Endothelial cell of umbilical vein (primary cell): ENCODE data around the gene LAMC1. TPM values are rescaled to one million over a fixed set of nuclear protein-coding genes. Genes with fewer than 3 reads are reported as not detected.

Experiments used
- BruUV-seq: library from RNA; stranded (reverse); fragments of 400-500 nt; replicated peaks from 2 replicates; lab custom pipeline; 2021; lab: Mats Ljungman, UMichigan
- CTCF ChIA-PET: fragments of 300-600, 350-600 bp; sonication (Branson Sonifier 250); formaldehyde crosslinking; loops from one replicate; lab custom pipeline; 2021; ENCODE audit warnings: antibody characterized with exemption, inconsistent platforms; lab: Charles Lee
- POLR2A ChIA-PET: fragments of 300-600, 350-600 bp; sonication (Branson Sonifier 250); formaldehyde crosslinking; loops from one replicate; lab custom pipeline; 2021; ENCODE audit warnings: antibody characterized with exemption, inconsistent platforms; lab: Charles Lee
- DNase-seq: peaks from one replicate; pipeline ENCODE4 v3.0.0-alpha.2; 2011; ENCODE audit warnings: low read depth, low spot score
- FAIRE-seq: peaks from 2 replicates; lab custom pipeline; 2011; peaks lifted over from hg19 to GRCh38; lab: Jason Lieb, UNC
- H2AFZ ChIP-seq: 2 replicates; pipeline ENCODE4 v1.6.0; 2012; ENCODE audit warnings: low read depth, low read length, control low read depth, inconsistent platforms
- H3K27ac ChIP-seq: 2 replicates; pipeline ENCODE4 v1.5.1; 2011; ENCODE audit warnings: low read depth, mild to moderate bottlenecking, control low read depth, low read length, moderate library complexity; ENCODE audit not compliant: insufficient read depth
- H3K27me3 ChIP-seq, 2 experiments: 2 replicates each; pipeline versions ENCODE4 v1.6.0 to v1.6.1; 2011; ENCODE audit warnings: low read length in 2 of 2, mixed read lengths in 1 of 2; ENCODE audit not compliant: control insufficient read depth in 2 of 2, insufficient read depth in 2 of 2
- H3K36me3 ChIP-seq, 2 experiments: 2 replicates in 1 of 2; 3 replicates in 1 of 2; pipeline ENCODE4 v1.5.1; 2011; ENCODE audit warnings: low read length in 2 of 2, mild to moderate bottlenecking in 1 of 2, moderate library complexity in 1 of 2; ENCODE audit not compliant: control insufficient read depth in 2 of 2, insufficient read depth in 2 of 2; ENCODE audit errors: extremely low read depth in 1 of 2
- H3K4me1 ChIP-seq: 3 replicates; pipeline ENCODE4 v1.5.1; 2011; ENCODE audit warnings: mild to moderate bottlenecking, low read length; ENCODE audit not compliant: control insufficient read depth, insufficient read depth; ENCODE audit errors: extremely low read depth
- H3K4me2 ChIP-seq: 2 replicates; pipeline ENCODE4 v1.6.1; 2011; ENCODE audit warnings: low read length, control low read depth, mixed read lengths; ENCODE audit not compliant: insufficient read depth
- H3K4me3 ChIP-seq, 3 experiments: fragments of 200-600 bp in 1 of 3; sonication (generic), shearing (Covaris generic) in 1 of 3; replicated peaks in 1 of 3; 2 replicates each; pipeline ENCODE4 v1.5.1; 2011 to 2016; ENCODE audit warnings: control low read depth in 3 of 3, low read length in 3 of 3, mild to moderate bottlenecking in 2 of 3, inconsistent platforms in 1 of 3, low read depth in 1 of 3, moderate library complexity in 1 of 3; ENCODE audit not compliant: insufficient read depth in 1 of 3
- H3K79me2 ChIP-seq: 2 replicates; pipeline ENCODE4 v1.6.0; 2012; ENCODE audit warnings: low read length, inconsistent platforms; ENCODE audit not compliant: control insufficient read depth, insufficient read depth
- H3K9ac ChIP-seq: replicated peaks from 2 replicates; pipeline ENCODE3; 2011; ENCODE audit warnings: low read length, control low read depth; ENCODE audit not compliant: insufficient read depth; ENCODE audit errors: extremely low read depth
- H3K9me1 ChIP-seq: replicated peaks from 3 replicates; pipeline ENCODE4 v1.6.0; 2011; ENCODE audit warnings: mild to moderate bottlenecking, low read length; ENCODE audit not compliant: control insufficient read depth, insufficient read depth; ENCODE audit errors: extremely low read depth
- H3K9me3 ChIP-seq: replicated peaks from 2 replicates; pipeline ENCODE4 v1.5.1; 2012; ENCODE audit warnings: low read length, inconsistent platforms; ENCODE audit not compliant: control insufficient read depth, insufficient read depth
- H4K20me1 ChIP-seq: replicated peaks from 2 replicates; pipeline ENCODE3; 2011; ENCODE audit warnings: mild to moderate bottlenecking, low read length; ENCODE audit not compliant: control insufficient read depth, insufficient read depth; ENCODE audit errors: extremely low read depth
- CTCF ChIP-seq, 2 donors: IDR thresholded peaks; 1 replicate in 1 of 2; 2 replicates in 1 of 2; pipeline ENCODE4 v1.5.1; 2011; ENCODE audit warnings: low read length in 2 of 2, mild to moderate bottlenecking in 2 of 2, moderate library complexity in 2 of 2, control low read depth in 1 of 2, inconsistent platforms in 1 of 2, low read depth in 1 of 2; ENCODE audit not compliant: insufficient read depth in 1 of 2; ENCODE audit errors: extremely low read depth in 1 of 2
- EZH2 ChIP-seq: IDR thresholded peaks from 2 replicates; pipeline ENCODE4 v1.6.1; 2012; ENCODE audit warnings: borderline replicate concordance, low read depth, mild to moderate bottlenecking, moderate library complexity, low read length, inconsistent platforms; ENCODE audit not compliant: severe bottlenecking
- FOS ChIP-seq: IDR thresholded peaks from 2 replicates; pipeline ENCODE4 v1.6.1; 2011; ENCODE audit warnings: mild to moderate bottlenecking, low read length, moderate library complexity, borderline replicate concordance; ENCODE audit not compliant: insufficient read depth
- GATA2 ChIP-seq: IDR thresholded peaks from 2 replicates; pipeline ENCODE4 v1.7.0; 2011; ENCODE audit warnings: low read depth, mild to moderate bottlenecking, moderate library complexity, mixed read lengths, low read length; ENCODE audit not compliant: insufficient read length, insufficient read depth
- JUN ChIP-seq: IDR thresholded peaks from 2 replicates; pipeline ENCODE4 v1.6.1; 2011; ENCODE audit warnings: borderline replicate concordance, low read depth; ENCODE audit not compliant: insufficient read length, insufficient read depth
- MAX ChIP-seq: IDR thresholded peaks from 2 replicates; pipeline ENCODE4 v1.6.1; 2011; ENCODE audit not compliant: insufficient read depth, insufficient read length
- MYC ChIP-seq: IDR thresholded peaks from one replicate; pipeline ENCODE4 v1.6.1; 2011; ENCODE audit warnings: mild to moderate bottlenecking, low read depth, low read length
- POLR2A ChIP-seq: IDR thresholded peaks from 2 replicates; pipeline ENCODE4 v1.6.1; 2012; ENCODE audit warnings: low read depth, mild to moderate bottlenecking, control low read depth, low read length
- POLR2AphosphoS5 ChIP-seq: IDR thresholded peaks from 2 replicates; pipeline ENCODE4 v1.6.1; 2012; ENCODE audit warnings: low read depth, mild to moderate bottlenecking, control low read depth, low read length, moderate library complexity; ENCODE audit not compliant: insufficient read depth
- dilution Hi-C: fragments of 300-500 bp; cut with MboI; formaldehyde crosslinking; loops from one replicate; pipeline ENCODE4 v1.15.0; 2019; ENCODE audit warnings: low sequenced_read_pairs; ENCODE audit not compliant: extremely low pct_ligation_motif_present
- intact Hi-C: fragments of 100-400 bp; cut with micrococcal nuclease; formaldehyde crosslinking; loops from one replicate; pipeline ENCODE4 v1.10.0; 2022
- polyA plus RNA-seq, 4 experiments: library from polyadenylated mRNA; depleted of rRNA in 3 of 4; stranded (reverse) in 3 of 4; unstranded in 1 of 4; fragments of >200 nt; gene quantifications; 2 replicates each; pipeline versions ENCODE4 v1.2.1 to v1.2.3, GENCODE V29; 2011 to 2012; ENCODE audit warnings: missing spikeins in 1 of 4
- total RNA-seq: library from RNA; stranded (reverse); gene quantifications from 2 replicates; pipeline ENCODE4 v1.2.3, GENCODE V29; 2021

LAMC1 gene
- total and polyA plus RNA-seq, 2 donors (not counting 3 experiments of a cell fraction or from before 2014, with no cell fraction given): 92.5 to 216 TPM

GRCh38 chr1:182974506-182975191, 48.6 kb upstream of the LAMC1 start:
- no peak for TF ChIP-seq EZH2
- no peak for TF ChIP-seq CTCF (IDR thresholded peaks at IDR 0.05; ENCODE audit: extremely low read depth in 1 of 2, insufficient read depth in 1 of 2, low read depth in 1 of 2, low read length in 2 of 2)
- TF ChIP-seq POLR2AphosphoS5: no peak
- no peak for TF ChIP-seq FOS
- TF ChIP-seq MYC: no peak
- no peak for TF ChIP-seq GATA2
- TF ChIP-seq MAX: no peak
- no peak for TF ChIP-seq JUN
- TF ChIP-seq POLR2A: no peak
- H3K36me3 ChIP-seq: no peaks in the 10 kb centered on the region
- H3K9ac ChIP-seq: no peak overlapping the region
- DNase-seq: no peak
- no peak for FAIRE-seq
- BruUV-seq: no TSS peak
- H2AFZ ChIP-seq: no peak overlapping the region
- H4K20me1 ChIP-seq: no peaks in the 10 kb centered on the region
- intact Hi-C loops: no loop called here
- no peaks in the 10 kb centered on the region for H3K9me3 ChIP-seq
- H3K4me2 ChIP-seq: no peak overlapping the region
- no peak overlapping the region for H3K4me3 ChIP-seq
- H3K79me2 ChIP-seq: no peaks in the 10 kb centered on the region
- no peaks in the 10 kb centered on the region for H3K4me1 ChIP-seq
- ChIA-PET POLR2A (no interaction called here), CTCF (interaction anchor here (1.1 to 2.1 kb wide), 4 partner anchors 10 to 42 kb away, joined by 4 to 9 read pairs (median 7); no protein-coding TSS in a partner anchor)
- H3K27me3 ChIP-seq: no peaks in the 10 kb centered on the region
- H3K9me1 ChIP-seq: no peaks in the 10 kb centered on the region
- dilution Hi-C loops: no loop called here
- no peak overlapping the region for H3K27ac ChIP-seq
